ENCODE results near the gene BRIP1. TPM values are rescaled to one million over a fixed set of nuclear protein-coding genes. Genes with fewer than 3 reads are reported as not detected.

The BRIP1 gene
- total RNA-seq, 1 experiment from 2014 or later = 30.2 TPM

- peaks cover 10% of the 10 kb centered on the region for H3K36me3 ChIP-seq (ENCODE audit: insufficient read depth, low read length, poor library complexity, severe bottlenecking)
- no peak for DNase-seq (ENCODE audit: low spot score)
- H3K4me3 ChIP-seq (ENCODE audit: low read depth, low read length, poor library complexity, severe bottlenecking) = no peak overlapping the region
- no TSS peak for BruUV-seq (replicated peaks)
- H3K9me3 ChIP-seq (ENCODE audit: low read depth, low read length, poor library complexity, severe bottlenecking) = peaks cover 12% of the 10 kb centered on the region
- intact Hi-C loops (cut with micrococcal nuclease; ENCODE audit: unreplicated experiment) = no loop called here
- ChIA-PET POLR2A (ENCODE audit: low non-redundant PET) (no interaction called here), CTCF (no interaction called here)
- H3K27me3 ChIP-seq (replicated peaks; ENCODE audit: insufficient read depth, low read depth, low read length, poor library complexity) = no peaks in the 10 kb centered on the region
- H3K27ac ChIP-seq (ENCODE audit: low read depth, low read length, poor library complexity, severe bottlenecking) = no peak overlapping the region
- TF ChIP-seq CTCF (conservative IDR thresholded peaks at IDR 0.05; ENCODE audit: low read depth, low read length) = no peak
- TF ChIP-seq EZH2 (IDR thresholded peaks at IDR 0.05; ENCODE audit: borderline replicate concordance, low read depth, low read length, poor library complexity, severe bottlenecking) = no peak
- H3K4me1 ChIP-seq (ENCODE audit: insufficient read depth, low read length, poor library complexity, severe bottlenecking) = no peaks in the 10 kb centered on the region
Measured at GRCh38 chr17:61768405-61768804, 94.9 kb downstream of the BRIP1 start.

- no peaks in the 10 kb centered on the region for H3K27me3 ChIP-seq (replicated peaks; ENCODE audit: insufficient read depth, low read depth, low read length, poor library complexity)
- H3K4me1 ChIP-seq (ENCODE audit: insufficient read depth, low read length, poor library complexity, severe bottlenecking) = no peaks in the 10 kb centered on the region
- CTCF ChIA-PET = no interaction called here
- intact Hi-C loops (cut with micrococcal nuclease; ENCODE audit: unreplicated experiment) = no loop called here
- H3K27ac ChIP-seq (ENCODE audit: low read depth, low read length, poor library complexity, severe bottlenecking) = peak overlapping the region; percentile 15
- no TSS peak for BruUV-seq (replicated peaks)
- POLR2A ChIA-PET (ENCODE audit: low non-redundant PET) = no interaction called here
- H3K9me3 ChIP-seq (ENCODE audit: low read depth, low read length, poor library complexity, severe bottlenecking) = peaks cover 10% of the 10 kb centered on the region
- TF ChIP-seq CTCF (conservative IDR thresholded peaks at IDR 0.05; ENCODE audit: low read depth, low read length) (no peak), EZH2 (IDR thresholded peaks at IDR 0.05; ENCODE audit: borderline replicate concordance, low read depth, low read length, poor library complexity, severe bottlenecking) (no peak)
- H3K36me3 ChIP-seq (ENCODE audit: insufficient read depth, low read length, poor library complexity, severe bottlenecking) = peaks cover 10% of the 10 kb centered on the region
- no peak overlapping the region for H3K4me3 ChIP-seq (ENCODE audit: low read depth, low read length, poor library complexity, severe bottlenecking)
- DNase-seq (ENCODE audit: low spot score) = no peak
Measured at GRCh38 chr17:61766520-61766919, 96.8 kb downstream of the BRIP1 start.

- no TSS peak for BruUV-seq (replicated peaks)
- CTCF ChIA-PET = no interaction called here
- Histone ChIP-seq H3K27ac (ENCODE audit: low read depth, low read length, poor library complexity, severe bottlenecking) (no peak overlapping the region), H3K4me1 (ENCODE audit: insufficient read depth, low read length, poor library complexity, severe bottlenecking) (no peaks in the 10 kb centered on the region), H3K9me3 (ENCODE audit: low read depth, low read length, poor library complexity, severe bottlenecking) (no peaks in the 10 kb centered on the region), H3K4me3 (ENCODE audit: low read depth, low read length, poor library complexity, severe bottlenecking) (no peak overlapping the region), H3K36me3 (ENCODE audit: insufficient read depth, low read length, poor library complexity, severe bottlenecking) (no peaks in the 10 kb centered on the region), H3K27me3 (replicated peaks; ENCODE audit: insufficient read depth, low read depth, low read length, poor library complexity) (no peaks in the 10 kb centered on the region)
- POLR2A ChIA-PET (ENCODE audit: low non-redundant PET) = no interaction called here
- intact Hi-C loops (cut with micrococcal nuclease; ENCODE audit: unreplicated experiment) = no loop called here
- no peak for DNase-seq (ENCODE audit: low spot score)
- no peak for TF ChIP-seq EZH2 (IDR thresholded peaks at IDR 0.05; ENCODE audit: borderline replicate concordance, low read depth, low read length, poor library complexity, severe bottlenecking)
- no peak for TF ChIP-seq CTCF (conservative IDR thresholded peaks at IDR 0.05; ENCODE audit: low read depth, low read length)
Measured at GRCh38 chr17:61764846-61765245, 98.5 kb downstream of the BRIP1 start.

Data from A673 (cell line).